ENCODE results near the gene SPATA3.
A peak's percentile ranks its signal among the peaks of the same experiment; 100 is the strongest.

DNA sequence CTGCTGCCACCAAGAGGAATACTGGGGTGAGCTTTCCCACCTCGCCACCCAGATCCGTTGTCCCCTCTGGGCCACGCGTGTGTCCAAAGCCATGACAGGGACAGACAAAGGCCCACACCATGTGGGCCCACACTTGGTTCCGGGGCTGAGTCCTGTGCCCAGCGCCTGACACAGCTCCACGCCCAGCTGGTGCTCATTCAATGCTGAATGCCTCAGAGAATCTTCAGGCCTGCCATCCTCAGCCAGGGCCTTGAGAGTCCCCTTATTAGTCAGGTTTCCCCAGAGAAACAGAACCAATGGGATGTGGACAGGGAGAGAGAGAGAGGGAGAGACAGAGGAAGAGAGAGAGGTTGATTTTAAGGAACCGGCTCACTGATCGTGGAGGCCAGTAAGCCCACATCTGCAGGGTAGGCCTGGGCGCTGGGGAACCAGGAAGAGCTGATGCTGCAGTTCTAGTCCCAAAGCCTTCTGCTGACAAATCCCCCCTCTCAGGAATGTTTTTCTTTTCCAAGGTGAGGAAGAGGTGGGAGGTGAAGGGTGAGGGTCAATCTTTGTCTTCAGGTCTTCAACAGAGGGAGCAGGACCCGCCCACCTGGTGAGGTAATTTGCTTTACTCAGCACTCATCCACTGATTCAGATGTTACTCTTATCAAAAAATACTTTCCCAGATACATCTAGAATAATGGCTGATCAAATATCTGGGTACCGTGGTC lies 10.2 kb upstream of the SPATA3 start:
- TF ChIP-seq CTCF (IDR thresholded peaks at IDR 0.05; ENCODE audit: low read depth, low read length): peak; percentile 27; the same call in 1 of the 2 replicates
- TF ChIP-seq EZH2phosphoT487 (IDR thresholded peaks at IDR 0.05; ENCODE audit: low read depth): no peak
